Fibroblast of pulmonary artery (primary cell): ENCODE measurements around the gene ZFR2.

Source experiments
- DNase-seq: peaks from one replicate; pipeline ENCODE4 v3.0.0-alpha.2; 2010; ENCODE audit warnings: low read depth
- H3K4me3 ChIP-seq: replicated peaks from 2 replicates; pipeline ENCODE4 v1.5.1; 2011; ENCODE audit warnings: low read depth, mild to moderate bottlenecking, control low read depth, low read length, moderate library complexity
- CTCF ChIP-seq: IDR thresholded peaks from 2 replicates; pipeline ENCODE4 v1.5.1; 2011; ENCODE audit warnings: mild to moderate bottlenecking, control low read depth, low read length, inconsistent platforms; ENCODE audit errors: missing control alignments

Gene ZFR2

DNA sequence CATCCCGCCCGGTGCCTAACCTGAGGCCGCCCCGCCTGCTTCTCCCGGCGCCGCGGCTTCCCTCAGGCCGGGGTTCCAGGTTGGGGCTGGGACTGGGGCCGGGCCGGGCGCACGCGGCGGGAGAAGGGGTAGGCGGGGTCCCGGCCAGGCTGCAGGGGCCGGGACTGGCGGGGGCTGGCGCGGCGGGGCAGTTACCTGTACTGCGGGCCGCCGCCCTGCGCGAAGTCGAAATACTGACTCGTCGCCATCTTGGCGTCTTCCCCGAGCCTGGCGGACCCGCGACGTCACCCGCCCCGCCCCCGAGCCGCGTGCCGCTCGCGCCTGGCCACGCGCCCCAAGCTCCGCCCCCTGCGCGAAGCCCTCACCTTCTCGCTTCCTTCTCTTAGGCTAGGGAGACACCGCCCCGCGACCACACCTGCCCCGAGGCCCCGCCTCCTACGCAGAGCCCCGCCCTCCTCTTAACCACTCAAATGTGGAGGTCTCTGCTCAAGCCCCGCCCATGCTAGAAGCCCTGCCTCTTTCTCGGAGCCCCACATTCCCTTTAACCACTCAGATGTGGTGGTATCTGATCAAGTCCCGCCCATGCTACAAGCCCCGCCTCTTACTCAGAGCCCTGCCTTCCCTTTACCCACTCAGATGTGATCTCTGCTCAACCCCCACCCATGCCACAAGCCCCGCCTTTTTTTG, at the start of gene ZFR2:
ZFR2 (minus strand) TSS at position 269 of the 687 bp plus-strand sequence; CDS start at position 248, 21 bp downstream.
- TF ChIP-seq CTCF, result no peak
- H3K4me3 ChIP-seq, result no peak within 1 kb of the TSS
- DNase-seq, result no peak

- TF ChIP-seq CTCF, result no peak
- no peak for DNase-seq
- no peak overlapping the region for H3K4me3 ChIP-seq
Measured at GRCh38 chr19:3916033-3916432, 47.2 kb upstream of the ZFR2 start.

GRCh38 chr19:3914199-3914598, 45.4 kb upstream of the ZFR2 start:
- TF ChIP-seq CTCF, result no peak
- DNase-seq, result no peak
- H3K4me3 ChIP-seq, result no peak overlapping the region

DNA sequence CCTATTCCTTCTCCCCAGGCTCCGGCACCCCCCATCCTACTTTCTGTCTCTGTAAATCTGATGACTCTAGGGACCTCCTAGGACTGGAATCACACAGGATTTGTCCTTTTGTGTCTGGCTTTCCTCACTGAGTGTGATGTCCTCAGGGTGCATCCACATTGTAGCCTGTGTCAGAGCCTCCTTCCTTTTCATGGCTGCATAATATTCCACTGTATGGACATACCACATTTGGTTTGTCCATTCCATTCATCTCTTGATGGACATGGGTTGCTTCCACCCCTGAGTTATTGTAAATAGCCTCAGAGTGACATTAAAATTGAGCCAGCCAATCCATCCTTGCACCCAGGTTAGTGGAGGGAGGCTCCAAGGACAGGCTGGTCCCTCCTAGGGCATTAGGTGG, 41.3 kb upstream of the ZFR2 start:
- DNase-seq, result no peak
- H3K4me3 ChIP-seq, result no peak overlapping the region
- no peak for TF ChIP-seq CTCF

GRCh38 chr19:3908266-3909054, 39.6 kb upstream of the ZFR2 start:
- no peak for TF ChIP-seq CTCF
- no peak overlapping the region for H3K4me3 ChIP-seq
- no peak for DNase-seq

GRCh38 chr19:3907626-3908265, 38.9 kb upstream of the ZFR2 start:
- H3K4me3 ChIP-seq, result no peak overlapping the region

More at GRCh38 chr19:3907626-3908265, 38.9 kb upstream of the ZFR2 start:
- TF ChIP-seq CTCF, result no peak
- DNase-seq, result no peak
